22Rv1 (cell line): ENCODE measurements around the gene ACP3.
A peak's percentile ranks its signal among the peaks of the same experiment; 100 is the strongest.

Experiments used
- ZFX ChIP-seq: fragments of 450-650 bp; IDR thresholded peaks from 2 replicates; pipeline ENCODE4 v1.6.1; 2017; ENCODE audit warnings: antibody characterized with exemption, borderline replicate concordance
- TF ChIP-seq, protein P1 (sequence below): fragments of 450-650 bp; IDR thresholded peaks from 2 replicates; pipeline ENCODE4 v1.5.1; 2017; ENCODE audit warnings: mild to moderate bottlenecking

DNA sequence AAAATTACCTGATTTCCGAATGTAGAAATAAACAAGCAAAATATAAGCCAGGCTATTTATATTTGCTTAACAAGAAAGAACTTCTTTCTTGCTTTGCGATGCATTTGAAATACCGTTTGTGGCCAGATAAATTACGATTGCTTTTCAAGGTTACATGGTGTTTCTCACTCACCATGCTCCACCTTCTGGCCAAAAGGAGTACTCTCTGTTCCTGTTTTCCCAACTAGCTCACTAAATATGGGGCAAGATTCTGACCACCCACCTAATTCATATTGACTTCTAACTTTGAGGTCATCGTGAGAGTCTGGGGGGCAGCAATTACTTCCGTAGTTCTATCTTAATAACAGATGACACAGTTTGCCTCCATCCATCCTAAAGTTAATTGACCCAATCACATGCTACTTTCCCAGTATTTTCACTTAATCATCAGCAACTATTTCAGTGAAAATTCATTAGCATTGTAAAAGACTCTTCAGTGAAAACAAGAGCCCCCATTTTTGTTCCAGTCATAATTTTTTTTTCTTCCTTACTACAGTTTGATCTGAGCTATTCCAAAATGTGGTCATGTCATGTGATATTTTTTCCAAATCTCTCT, 25.9 kb downstream of the ACP3 start:
- TF ChIP-seq, protein P1, sequence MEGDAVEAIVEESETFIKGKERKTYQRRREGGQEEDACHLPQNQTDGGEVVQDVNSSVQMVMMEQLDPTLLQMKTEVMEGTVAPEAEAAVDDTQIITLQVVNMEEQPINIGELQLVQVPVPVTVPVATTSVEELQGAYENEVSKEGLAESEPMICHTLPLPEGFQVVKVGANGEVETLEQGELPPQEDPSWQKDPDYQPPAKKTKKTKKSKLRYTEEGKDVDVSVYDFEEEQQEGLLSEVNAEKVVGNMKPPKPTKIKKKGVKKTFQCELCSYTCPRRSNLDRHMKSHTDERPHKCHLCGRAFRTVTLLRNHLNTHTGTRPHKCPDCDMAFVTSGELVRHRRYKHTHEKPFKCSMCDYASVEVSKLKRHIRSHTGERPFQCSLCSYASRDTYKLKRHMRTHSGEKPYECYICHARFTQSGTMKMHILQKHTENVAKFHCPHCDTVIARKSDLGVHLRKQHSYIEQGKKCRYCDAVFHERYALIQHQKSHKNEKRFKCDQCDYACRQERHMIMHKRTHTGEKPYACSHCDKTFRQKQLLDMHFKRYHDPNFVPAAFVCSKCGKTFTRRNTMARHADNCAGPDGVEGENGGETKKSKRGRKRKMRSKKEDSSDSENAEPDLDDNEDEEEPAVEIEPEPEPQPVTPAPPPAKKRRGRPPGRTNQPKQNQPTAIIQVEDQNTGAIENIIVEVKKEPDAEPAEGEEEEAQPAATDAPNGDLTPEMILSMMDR, result peak; percentile 82
- TF ChIP-seq ZFX, result no peak
